ENCODE measurements around the gene DEFB121.
"Not testable (repeated sequence)": the region's sequence is repeated elsewhere in the genome, so short reads cannot be mapped to it uniquely, and the experiment has no call there.

DEFB121 gene

DNA sequence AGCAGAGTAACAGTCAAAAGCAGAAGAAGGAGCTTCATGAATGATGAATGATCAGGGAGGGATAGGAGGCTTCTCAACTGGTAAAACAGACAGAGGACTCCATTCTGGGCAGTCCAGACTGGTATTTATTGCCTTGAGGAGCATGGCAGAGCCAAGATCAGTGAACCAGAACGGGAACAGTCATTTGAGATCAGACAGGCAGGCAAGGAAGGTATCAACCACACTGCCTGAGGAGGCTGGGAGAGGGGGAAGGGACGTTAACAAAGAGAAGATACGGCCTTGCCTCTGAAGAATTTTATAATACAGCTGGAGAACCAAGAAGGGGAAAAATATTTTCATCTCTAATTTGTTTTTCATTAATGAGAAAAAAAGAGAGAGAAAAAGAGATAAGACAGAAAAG lies at the start of gene DEFB121:
Gene DEFB121, minus strand, starts transcription at position 101 of the 400 bp plus-strand sequence. Its CDS starts 63 bp downstream, at position 38.
- DNase-seq (ENCODE audit: low read depth, low spot score), result no peak

DNA sequence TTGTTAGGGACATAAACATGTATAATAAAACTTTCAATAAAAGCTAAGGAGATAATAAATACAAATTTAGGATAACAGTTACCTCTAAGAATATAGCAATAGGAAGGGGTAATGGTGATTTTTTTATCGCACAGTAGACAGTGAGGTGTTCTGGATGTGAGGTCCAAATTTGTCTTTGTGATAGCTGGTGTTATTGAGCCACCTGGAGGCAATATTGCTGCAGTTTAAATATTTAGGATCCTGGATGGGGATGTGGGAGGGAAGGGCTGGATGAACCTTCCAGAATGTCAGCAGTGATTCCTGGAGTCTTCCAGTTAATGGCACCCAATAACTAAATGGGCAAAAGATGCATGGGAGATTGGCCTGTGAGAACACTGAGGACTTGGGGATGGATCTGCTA lies 48.3 kb upstream of the DEFB121 start:
- no peak for DNase-seq (ENCODE audit: low read depth, low spot score)

DNA sequence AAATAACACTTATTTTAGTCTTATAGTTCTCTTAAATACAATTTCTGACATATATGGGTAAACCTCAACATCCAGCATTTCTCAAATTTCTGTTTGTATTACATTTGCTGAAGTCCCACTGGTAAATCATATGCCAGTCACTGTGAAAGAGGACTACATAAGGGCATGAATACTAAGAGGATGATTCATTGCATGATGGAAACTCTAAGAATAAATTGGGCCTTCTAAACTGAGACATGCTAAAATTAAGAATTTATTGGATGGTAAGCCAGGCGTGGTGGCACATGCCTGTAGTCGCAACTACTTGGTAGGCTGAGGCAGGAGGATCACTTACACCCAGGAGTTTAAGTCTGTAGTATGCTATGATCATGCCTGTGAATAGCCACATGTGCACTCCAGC lies 46.6 kb upstream of the DEFB121 start:
- no peak for DNase-seq (ENCODE audit: low read depth, low spot score)

GRCh38 chr20:31449511-31450414 lies 43.7 kb upstream of the DEFB121 start:
- no peak for DNase-seq (ENCODE audit: low read depth, low spot score)

DNA sequence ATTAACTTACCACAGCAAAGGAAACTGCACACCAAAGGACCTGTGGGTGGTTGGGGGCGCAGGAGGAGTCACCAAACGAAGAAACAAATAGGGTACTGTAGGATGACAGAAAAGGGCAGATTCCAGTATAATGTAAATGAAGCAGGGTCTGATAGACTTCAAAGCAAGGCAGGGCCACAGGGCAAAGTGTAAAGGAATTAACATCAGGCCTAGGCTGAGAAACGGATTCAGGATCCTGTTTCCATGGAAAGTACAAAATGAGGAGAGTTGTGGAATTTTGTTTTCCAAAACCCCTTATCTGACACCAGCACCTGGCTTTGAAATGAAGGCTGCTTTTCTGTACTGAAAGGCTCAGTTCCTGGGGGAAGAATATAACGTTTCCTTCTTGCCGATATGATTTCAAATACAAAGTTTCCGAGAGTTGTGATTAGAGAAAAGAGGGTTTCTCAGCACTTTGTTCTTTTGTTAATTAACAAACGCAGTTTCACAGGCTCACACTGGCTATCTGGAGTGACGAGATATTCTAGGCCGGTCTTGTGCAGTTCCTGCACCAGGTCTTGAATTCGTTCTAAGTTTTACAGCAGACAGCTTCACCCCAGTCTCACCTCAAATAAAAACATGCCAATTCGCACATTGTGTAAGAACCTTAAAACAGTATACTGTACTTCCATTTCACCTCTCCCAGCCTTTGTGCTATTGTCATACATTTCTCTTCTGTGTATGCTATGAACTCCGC lies 40.2 kb upstream of the DEFB121 start:
- no peak for DNase-seq (ENCODE audit: low read depth, low spot score)

DNA sequence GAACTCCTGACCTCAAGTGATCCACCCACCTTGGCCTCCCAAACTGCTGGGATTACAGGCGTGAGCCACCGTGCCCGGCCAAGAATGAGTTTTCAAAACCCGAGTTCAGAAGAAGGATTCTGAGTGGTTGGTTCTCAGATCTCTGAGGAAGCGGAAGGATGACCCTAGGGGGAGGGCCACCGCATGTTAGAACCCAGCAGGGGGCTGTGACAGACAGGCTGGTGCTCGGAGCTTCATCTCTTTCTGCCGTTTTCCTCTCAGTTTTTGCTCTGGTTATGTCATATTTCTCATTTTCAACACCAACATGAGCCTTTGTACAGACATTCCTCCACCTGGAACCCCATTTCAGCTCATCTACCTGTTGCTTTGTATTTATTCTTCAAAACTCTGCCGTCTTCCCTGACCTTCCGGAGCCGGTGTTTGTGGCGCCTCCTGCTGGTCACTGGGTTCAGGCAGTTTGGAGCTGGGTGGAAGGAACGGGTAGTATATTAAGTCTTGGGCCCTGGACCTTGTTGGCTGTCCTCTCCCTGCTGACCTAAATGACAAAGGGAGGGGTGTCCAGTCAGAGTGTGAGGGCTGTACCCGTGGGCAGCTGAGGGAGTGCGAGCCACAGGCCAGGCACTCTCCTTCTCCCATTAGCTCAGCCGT lies 34.1 kb upstream of the DEFB121 start, which contains the start of gene DEFB123:
Gene DEFB123, plus strand, starts transcription at position 621 of the 648 bp plus-strand sequence. CDS start 67 bp downstream, outside the sequence.
- DNase-seq (ENCODE audit: low read depth, low spot score), result no peak

DNA sequence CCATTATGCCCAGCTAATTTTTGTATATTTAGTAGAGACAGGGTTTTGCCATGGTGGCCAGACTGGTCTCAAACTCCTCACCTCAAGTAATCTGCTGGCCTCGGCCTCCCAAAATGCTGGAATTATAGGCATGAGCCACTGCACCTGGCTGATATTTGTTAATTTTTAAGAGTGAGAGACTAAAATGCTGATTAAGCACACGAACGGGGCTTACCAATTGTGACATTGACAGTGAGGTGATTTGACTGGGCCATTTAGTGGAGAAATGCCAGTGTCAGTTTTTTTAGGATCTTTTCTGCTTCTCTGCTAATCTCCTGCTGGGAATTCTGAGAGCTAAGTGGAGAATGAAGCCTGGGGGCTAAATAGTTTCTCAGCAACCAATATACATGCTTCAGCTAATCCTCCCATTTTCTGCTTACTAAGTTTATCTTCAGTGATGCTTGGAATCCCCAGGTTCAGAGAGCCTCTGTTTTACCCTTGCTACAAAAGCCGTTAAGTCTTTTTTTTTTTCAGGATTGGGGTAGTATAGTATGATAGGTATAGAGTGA lies 24.6 kb upstream of the DEFB121 start:
- no peak for DNase-seq (ENCODE audit: low read depth, low spot score)

- DNase-seq (ENCODE audit: low read depth, low spot score), result not testable (repeated sequence)
Measured at GRCh38 chr20:31427576-31427975, 21.6 kb upstream of the DEFB121 start.

- DNase-seq (ENCODE audit: low read depth, low spot score), result not testable (repeated sequence)
Measured at GRCh38 chr20:31426891-31427551, 21.0 kb upstream of the DEFB121 start.

DNA sequence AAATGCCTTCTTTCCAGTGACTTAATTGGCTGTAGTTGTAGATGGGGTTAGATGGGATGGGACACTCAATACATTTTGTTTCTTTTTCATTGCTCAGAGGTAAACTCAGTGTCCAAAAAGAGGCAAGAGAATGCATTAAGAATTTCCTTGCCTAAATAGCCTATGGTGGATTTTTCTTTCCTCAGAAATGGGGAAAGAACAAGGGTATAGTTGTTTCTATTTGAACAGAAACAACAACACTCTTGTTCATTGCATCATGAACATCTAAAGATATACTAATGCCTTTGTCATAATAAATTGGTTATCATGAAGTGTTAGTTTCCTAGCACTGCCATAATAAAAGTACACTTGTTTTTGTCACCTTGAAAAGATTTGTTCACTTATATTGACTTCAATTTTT lies 19.8 kb upstream of the DEFB121 start:
- no peak for DNase-seq (ENCODE audit: low read depth, low spot score)

DNA sequence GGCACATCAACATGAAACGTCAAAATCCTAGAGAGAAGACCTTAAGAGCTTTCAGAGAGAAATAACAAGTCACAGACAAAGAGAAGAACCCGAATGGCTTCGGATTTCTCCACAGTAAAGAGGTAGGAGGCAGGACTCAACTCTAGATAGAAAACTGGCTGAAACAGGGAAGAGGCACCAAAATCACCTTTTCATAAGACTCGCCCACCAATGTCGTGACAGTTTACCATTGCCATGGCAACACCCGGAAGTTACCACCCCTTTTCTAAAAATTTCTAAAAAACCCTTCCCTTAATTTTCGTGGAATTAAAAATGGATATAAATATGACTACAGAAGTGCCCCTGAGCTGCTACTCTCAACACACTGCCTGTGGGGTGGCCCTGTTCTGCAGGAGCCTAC lies 12.3 kb upstream of the DEFB121 start:
- no peak for DNase-seq (ENCODE audit: low read depth, low spot score)

- DNase-seq (ENCODE audit: low read depth, low spot score), result no peak
Measured at GRCh38 chr20:31415653-31416052, 9.6 kb upstream of the DEFB121 start.

GRCh38 chr20:31414381-31414780 lies 8.4 kb upstream of the DEFB121 start:
- DNase-seq (ENCODE audit: low read depth, low spot score), result no peak

DNA sequence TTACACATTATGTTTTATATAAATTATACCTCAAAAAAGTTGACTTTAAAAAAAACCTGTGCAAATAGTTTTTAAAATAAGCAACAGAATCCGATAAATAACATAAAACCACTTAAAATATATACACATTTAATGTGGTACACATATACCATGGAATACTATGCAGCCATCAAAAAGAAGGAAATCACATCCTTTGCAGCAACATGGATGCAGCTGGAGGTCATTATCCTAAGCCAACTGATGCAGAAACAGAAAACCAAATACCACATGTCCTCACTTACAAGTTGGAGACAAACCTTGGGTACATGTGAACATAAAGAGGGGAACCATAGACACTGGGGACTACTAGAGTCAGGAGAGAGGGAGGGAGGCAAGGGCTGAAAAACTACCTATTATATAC lies 4.0 kb upstream of the DEFB121 start:
- no peak for DNase-seq (ENCODE audit: low read depth, low spot score)

GRCh38 chr20:31403886-31404285 lies 2.1 kb downstream of the DEFB121 start:
- DNase-seq (ENCODE audit: low read depth, low spot score), result no peak

- DNase-seq (ENCODE audit: low read depth, low spot score), result no peak
Measured at GRCh38 chr20:31394900-31395299, 11.1 kb downstream of the DEFB121 start.

- no peak for DNase-seq (ENCODE audit: low read depth, low spot score)
Measured at GRCh38 chr20:31392836-31393235, 13.2 kb downstream of the DEFB121 start.

DNA sequence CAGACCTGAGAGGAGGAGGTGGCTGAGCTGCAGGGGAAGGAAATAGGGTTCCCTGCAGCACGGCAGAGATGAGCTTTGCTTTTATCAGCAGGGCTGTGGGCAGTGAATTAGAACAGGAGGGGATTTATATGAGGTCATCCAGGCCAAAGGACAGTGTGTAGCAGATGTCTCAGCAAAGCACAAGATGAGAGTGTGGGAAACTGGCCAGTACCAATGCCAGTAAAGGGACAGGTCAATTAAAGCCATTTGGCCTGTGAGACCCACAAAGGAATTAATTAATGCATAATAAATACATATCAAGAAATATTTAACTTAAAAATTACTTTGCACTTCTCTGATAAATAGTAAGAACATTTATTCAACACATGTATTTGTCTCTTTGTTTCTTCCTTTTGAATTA lies 15.5 kb downstream of the DEFB121 start, which contains the start of gene DEFB119:
Gene DEFB119, minus strand, starts transcription at position 101 of the 400 bp plus-strand sequence. CDS start 107 bp downstream, outside the sequence.
- no peak for DNase-seq (ENCODE audit: low read depth, low spot score)

DNA sequence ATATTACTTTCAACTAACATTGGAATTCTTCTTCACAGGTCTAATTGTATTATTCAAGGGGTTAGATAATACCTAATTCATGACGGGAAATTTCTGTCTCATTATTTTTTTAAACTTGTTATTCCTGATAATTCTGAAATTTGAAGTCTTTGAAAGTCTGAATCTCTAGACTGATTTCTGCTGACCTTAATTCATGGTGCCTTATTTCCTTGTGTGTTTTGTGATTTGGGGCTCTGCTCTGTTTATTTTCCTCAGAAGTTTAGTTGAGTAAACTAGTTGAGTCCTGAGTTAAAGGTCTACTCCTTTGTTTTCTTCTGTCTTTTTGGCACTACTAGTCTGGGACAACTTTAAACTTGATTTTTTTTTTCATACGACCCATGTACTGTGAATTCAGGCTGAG lies 31.7 kb downstream of the DEFB121 start:
- no peak for DNase-seq (ENCODE audit: low read depth, low spot score)

DNA sequence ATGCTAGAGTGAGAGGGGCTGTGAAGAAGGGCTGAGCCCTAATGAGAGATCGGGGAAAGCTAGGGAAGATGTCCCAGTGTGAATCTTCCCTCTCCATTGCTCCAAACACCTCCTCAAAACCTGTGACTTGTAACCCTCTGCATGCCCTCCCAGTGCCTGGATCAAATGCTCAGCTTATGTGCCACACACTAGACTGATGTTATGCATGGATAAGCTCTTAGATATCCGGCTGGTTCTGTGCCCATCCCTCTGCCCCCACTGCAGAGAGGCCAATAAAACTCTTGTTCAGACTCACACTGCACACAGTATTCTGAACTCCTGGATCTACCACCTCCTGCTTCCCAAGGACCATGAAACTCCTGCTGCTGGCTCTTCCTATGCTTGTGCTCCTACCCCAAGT lies 37.7 kb downstream of the DEFB121 start, which contains the start of gene DEFB118:
Gene DEFB118, plus strand, starts transcription at position 301 of the 400 bp plus-strand sequence. Its CDS starts 50 bp downstream, at position 351.
- no peak for DNase-seq (ENCODE audit: low read depth, low spot score)

- DNase-seq (ENCODE audit: low read depth, low spot score), result not testable (repeated sequence)
Measured at GRCh38 chr20:31364272-31364671, 41.7 kb downstream of the DEFB121 start.
